Measurements from ENCODE around the gene CRYGN.

CRYGN gene

GRCh38 chr7:151459726-151460473, 20.0 kb upstream of the CRYGN start:
- peak; percentile 63 for DNase-seq

- DNase-seq = no peak
These were observed 17.6 kb upstream of the CRYGN start for GRCh38 chr7:151457534-151457933.

GRCh38 chr7:151456782-151457181, 16.8 kb upstream of the CRYGN start:
- DNase-seq = no peak

DNA sequence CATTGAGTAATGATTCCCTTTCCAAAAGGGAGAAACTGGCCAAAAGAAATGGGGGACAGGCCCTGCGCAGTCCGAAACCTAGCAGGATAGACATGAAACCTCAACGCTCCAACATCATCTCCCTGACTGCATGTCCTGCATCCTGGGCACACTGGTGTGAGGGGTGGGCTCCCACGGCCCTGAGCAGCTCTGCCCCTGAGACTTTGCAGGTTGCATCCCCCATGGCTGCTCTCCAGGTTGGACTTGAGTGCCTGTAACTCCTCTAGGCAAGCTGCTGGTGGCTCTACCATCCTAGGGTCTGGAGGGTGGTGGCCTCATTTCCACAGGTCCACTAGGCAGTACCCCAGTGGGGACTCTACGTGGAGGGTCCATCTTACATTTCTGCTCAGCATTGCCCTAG, 16.3 kb upstream of the CRYGN start:
- DNase-seq = no peak

GRCh38 chr7:151455690-151456089, 15.7 kb upstream of the CRYGN start:
- DNase-seq = no peak

GRCh38 chr7:151454932-151455530, 15.1 kb upstream of the CRYGN start:
- DNase-seq = no peak

DNA sequence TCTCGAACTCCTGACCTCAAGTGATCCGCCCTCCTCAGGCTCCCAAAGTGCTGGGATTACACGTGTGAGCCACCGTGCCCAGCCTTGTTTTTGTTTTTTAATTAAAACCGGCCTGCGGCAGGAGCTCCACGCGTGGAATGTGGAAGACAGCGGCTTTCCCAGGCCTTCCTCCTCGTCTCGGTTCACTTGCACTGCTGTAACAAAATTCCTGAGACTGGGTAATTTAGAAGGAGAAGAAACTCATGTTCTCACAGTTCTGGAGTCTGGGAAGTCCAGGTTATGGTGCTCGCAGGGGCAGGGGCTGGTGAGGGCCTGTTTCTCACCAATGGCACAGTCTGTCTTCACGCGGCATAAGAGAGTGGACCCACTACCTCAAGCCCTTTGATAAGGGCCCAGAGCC, 14.4 kb upstream of the CRYGN start:
- DNase-seq = no peak

GRCh38 chr7:151453326-151453791, 13.4 kb upstream of the CRYGN start:
- no peak for DNase-seq

DNA sequence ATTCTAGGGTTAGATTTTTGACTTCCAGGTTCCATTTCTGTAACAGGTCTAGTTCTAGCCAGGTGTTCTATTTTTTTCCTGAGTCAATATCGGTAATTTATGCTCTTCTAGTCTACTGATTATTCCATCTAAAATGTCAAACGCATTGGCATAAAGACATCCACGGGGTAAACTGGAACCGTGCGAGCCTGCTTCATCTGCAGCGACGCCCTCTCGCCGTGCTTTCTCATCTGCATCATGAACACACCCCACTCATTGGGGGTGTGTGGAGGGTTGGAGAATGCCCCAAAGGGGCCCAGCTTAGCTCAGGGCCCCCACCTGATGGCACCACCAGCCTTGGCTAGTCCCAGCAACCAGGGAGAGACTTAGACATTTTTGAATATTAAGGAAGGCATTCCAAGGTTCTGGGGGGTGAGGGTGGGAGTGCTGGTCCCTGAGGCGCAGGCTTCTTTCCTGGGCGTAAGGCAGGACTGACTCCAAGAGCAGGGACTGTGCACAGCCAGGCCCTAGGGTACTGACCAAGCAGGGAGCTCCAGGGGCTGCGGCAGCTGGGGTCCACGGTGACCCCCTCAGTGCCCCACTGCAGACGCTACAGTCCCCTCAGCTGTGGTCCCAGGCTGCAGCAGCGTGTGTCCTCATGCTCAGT, 12.9 kb upstream of the CRYGN start:
- DNase-seq = no peak

GRCh38 chr7:151451626-151452571, 12.0 kb upstream of the CRYGN start:
- DNase-seq = no peak

DNA sequence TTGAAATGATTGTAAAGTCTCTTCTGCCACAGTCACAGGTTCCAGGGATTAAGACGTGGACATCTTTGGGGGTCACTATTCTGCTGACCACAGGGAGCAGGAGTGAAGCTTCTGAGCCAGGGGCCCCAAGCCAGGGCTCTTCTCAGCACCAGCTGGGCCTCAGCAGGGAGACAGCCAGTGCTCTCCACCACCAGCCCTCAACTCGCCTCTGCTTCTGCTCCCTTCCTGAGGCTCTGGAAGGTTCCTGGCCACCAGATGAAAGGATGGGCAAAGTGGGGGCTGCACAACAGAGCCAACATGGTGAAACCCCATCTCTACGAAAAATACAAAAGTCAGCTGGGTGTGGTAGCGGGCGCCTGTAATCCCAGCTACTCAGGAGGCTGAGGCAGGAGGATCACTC, 11.2 kb upstream of the CRYGN start:
- no peak for DNase-seq

GRCh38 chr7:151449990-151450389, 10.0 kb upstream of the CRYGN start:
- no peak for DNase-seq

DNA sequence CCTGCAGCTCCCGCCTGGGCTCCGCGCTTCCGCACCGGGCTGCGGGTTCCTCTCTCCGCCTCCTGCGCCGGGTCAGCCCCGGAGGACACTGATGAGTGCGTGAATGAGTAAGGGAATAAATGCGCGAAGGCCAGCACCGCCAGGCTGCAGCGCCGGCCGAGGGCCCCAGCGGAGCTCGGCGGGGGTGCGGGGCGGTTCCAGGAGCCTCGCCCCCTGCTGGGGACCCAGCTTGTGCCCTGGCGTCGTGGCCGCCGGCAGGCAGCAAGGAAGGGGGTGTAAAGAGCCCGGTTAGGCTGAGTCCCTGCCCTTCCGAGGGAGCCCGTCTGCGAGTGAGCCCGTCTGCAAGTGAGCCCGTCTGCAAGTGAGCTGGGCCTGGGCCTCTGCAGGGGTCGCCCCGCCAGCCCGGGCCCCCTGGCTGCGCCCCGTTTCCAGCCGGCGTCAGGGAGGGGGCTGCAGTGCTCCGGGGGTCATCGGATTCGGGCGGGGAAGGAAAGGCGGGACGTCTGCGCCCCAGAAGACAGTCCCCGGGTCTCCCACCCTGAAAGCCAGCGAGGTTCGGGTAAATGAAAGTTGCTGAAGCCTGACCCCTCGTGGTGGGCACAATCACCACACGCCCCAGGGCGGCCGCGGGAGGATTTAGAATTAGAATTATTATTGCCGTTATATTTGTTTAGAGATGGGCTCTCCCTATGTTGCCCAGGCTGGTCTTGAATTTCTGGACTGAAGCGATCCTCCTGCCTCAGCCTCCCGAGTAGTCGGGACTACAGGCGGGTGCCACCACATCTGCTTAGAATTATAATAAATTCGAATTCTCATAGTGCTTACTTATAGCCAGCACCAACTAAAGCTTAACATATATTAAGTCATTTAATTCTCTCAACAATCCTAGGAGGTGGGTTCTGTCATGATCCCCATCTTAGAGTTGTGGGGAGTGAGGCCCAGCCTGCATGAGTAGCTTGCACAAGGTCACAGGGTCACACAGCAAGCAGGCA, 8.6 kb upstream of the CRYGN start:
- peak; percentile 53 for DNase-seq

- no peak for DNase-seq
These were observed 7.9 kb upstream of the CRYGN start for GRCh38 chr7:151447901-151448260.

- no peak for DNase-seq
These were observed 7.4 kb upstream of the CRYGN start for GRCh38 chr7:151447312-151447711.

GRCh38 chr7:151446412-151446811, 6.5 kb upstream of the CRYGN start:
- no peak for DNase-seq

DNA sequence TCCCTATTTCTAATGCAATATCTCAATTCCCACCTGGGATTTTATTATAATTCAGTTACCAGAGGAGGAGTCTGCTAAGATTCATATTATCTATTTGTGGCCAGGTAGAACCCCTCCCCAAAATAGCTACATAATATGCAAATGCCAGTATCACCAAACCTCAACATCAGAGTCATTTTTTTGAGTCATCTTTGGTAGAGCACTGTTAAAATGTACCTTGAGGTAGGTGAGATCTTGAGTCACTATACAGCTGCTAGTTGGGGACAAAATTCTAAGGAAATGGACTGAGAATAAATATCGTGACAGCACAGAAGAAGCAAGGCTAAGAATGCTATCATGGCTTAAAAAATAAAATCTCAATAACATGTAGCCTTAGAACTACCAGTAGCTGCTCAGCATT, 4.7 kb upstream of the CRYGN start:
- no peak for DNase-seq

GRCh38 chr7:151442776-151443496, 3.0 kb upstream of the CRYGN start:
- no peak for DNase-seq

DNA sequence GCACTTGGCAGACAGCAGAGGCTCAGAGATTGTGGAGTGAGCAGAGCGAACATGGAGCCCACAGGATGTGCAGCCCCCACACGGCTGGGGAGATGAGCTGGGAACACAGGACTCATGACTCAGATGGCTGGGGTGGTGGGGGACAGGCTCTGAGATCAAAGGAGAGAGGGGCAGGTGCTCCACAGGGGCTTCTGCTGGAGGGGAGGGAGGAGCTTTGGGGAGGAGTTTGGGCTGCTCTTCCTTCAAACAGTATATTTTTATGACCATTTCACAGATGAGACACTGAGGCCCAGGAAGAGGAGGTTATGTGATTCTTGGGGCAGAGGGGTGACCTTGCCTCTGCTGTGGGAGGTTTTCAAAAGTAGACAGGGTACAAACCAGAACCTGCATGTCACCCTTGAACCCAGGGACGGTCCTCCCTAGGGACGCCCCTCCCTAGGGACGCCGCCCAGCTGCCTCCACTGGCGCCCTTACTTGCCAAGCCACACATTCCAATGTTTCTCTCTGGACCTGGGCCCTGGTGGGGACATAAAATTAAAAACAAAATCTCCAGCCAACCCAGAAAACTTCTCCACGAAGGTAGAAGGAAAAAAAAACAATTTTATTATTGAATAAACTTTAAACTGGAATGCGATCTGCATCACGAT, 981 bp upstream of the CRYGN start:
- DNase-seq = no peak

GRCh38 chr7:151438864-151439601, 908 bp downstream of the CRYGN start:
- DNase-seq = no peak

Data from GOT3 (cell line).